Measurements from ENCODE around the gene NOTUM.
"Not testable (repeated sequence)": the region's sequence is repeated elsewhere in the genome, so short reads cannot be mapped to it uniquely, and the experiment has no call there.

NOTUM gene

DNA sequence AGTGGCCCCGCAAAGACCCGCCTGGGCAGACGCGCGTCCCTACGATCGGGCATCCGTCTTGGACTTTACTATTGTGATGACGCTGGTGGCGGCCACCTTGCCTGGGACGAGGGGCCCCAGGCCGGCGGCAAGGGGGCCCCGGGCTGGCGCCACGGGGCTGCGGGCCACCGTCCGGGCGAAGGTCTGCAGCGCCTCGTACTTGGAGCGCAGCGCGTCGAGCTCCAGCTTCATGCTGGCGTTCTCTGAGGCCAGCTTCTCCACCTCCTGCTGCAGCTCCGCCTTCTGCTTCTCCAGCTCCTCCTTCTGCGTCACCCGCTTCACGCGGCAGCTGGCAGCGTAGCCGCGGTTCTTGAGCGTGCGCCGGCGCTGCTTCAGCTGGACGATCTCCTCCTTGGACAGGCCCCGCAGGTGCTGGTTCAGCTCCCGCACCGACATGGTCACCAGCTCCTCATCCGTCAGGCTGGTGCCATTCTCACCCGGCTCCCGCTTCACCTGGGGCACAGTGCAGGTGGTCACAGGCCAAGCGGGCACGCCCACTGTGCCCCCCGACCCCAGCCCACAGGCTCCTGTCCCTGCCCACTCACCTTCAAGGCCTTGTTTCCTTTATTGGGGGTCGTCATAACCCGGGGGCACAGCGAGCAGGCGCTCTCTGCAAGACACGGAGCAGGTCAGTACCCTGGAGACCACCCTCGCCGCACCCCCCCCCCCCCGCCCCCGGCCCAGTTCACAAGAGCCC lies 38.3 kb downstream of the NOTUM start:
- no peak for DNase-seq

DNA sequence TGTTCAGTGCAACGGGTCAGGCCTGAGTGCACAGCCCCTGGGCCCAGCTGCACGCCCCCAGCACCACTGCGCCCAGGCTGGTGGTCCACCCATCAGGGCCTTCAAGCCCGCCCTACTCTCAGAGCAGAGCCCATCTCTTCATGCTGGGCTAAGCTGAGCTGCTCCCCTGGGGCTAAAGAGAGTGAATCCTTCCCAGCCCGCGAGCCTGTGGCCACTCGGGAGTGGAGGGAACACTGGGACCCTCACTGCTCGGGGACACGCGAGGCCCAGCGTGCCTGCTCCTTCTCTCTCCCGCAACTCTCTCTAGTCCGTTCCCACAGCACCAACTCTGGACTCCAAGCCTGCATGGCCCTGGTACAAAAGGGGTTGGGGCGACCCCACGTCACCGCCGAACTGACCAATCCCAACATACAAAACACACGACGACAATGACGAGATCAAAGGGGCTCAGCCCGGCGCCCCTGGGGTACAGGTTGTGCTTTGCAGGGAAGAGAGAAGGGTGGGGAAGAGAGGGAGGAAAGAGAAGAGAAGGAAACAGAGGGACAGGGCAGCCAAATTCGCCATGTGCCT lies 38.9 kb downstream of the NOTUM start:
- DNase-seq, result no peak

DNA sequence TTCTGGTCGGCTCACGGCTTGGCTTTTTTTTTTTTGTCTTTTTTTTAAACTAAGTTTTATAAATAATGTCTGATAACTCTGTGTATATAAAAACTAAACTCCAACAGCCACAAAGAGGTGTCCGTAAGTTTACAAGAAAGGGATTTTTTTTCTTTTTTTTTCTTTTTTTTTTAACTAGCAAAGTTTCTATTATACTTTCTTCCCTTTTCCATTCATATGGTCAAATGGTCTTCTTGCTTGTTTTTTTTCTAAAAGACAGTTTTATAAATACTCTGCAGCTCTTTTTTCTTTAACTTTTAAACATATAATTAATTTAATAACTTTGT lies 39.5 kb downstream of the NOTUM start:
- no peak for DNase-seq

DNA sequence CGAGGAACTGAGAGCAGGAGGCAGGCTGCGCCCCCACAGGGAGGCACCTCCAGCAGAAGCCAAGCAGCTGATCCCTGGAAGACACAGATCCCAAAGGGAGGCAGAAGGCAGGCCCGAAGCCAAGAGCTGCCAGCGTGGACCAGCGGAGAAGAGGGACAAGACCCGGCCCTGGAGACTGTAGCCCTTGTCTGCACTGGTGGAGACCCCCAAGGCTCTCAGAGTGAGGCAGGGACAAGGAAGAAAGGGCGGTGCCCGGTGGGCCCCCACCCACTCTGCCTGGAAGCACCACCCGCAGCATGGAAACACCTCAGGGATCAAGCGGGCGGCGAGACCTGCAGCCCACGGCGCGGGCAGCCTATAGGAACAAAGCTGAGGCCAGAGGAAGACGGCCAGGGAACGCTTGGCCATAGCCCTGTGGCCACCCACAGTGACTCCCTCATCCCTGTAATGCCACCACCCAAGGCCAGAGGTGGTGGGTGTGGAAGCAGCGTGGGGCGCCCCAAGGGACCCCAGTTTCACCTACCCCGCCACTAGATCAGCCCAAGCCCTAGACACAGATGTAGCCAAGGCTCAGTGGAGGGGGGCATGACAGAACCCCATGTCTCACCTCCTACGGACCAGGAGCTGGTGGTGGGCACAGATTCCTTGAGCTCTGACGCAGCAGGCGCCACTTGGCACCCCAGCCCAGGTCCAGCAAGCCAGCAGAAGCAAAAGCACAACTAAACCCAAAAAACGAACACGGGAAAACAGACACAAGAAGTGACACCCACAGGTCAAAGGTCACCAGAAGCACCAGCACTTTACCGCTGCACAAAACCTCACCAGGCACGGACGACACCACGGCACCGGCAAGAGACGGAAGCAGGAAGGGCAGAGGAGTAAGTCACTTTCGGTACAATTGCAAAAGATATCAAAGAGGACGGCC lies 40.1 kb downstream of the NOTUM start:
- DNase-seq, result no peak

DNA sequence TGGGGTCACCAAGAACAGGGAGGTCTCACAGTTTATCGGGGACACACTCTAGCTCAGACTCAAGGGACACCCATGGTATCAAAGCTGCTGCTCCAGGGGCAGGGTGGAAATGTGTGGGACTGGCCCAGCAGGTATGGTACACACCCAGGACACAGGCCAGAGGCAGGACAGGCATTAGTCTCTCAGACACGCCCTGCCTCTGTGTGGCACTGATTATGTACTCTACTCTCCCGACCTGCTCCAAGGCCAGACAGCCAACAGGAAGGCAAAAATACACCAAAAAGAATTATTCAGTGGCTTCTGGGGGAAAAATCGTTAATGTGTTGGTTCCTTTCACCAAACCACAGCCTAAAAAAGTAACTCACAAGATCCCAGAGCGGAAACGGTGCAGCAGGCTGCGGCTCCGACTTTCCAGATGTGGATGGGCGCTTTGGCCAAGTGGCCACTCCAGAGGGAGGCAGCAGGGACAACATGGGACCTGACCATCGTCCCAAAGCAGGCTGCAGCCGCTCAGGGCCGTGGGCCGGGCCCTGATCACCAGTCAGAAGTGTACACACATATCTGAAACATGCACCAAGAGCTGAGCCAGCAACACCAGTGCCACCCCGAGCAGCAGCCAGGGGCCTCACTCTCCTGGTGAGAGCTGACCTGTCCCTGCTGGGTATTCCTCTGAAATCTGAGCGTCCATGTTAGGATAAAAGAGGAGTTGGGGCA lies 42.0 kb downstream of the NOTUM start:
- DNase-seq, result no peak

DNA sequence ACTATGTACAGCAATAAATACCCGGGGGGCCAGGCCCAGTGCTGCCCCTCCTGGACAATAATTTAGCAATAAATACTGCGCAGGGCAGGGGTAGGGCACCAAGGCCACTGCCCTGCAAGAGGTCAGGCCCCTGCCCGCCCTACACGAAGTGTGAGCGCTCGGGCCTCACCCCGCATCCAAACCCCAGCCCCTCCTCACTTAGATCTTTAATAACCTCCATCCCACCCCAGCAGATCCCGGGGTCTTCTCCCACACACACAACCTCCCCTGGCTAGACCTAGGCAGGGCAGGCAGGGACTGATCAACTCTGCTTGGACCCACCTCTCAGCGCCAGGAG lies 42.7 kb downstream of the NOTUM start:
- not testable (repeated sequence) for DNase-seq

DNA sequence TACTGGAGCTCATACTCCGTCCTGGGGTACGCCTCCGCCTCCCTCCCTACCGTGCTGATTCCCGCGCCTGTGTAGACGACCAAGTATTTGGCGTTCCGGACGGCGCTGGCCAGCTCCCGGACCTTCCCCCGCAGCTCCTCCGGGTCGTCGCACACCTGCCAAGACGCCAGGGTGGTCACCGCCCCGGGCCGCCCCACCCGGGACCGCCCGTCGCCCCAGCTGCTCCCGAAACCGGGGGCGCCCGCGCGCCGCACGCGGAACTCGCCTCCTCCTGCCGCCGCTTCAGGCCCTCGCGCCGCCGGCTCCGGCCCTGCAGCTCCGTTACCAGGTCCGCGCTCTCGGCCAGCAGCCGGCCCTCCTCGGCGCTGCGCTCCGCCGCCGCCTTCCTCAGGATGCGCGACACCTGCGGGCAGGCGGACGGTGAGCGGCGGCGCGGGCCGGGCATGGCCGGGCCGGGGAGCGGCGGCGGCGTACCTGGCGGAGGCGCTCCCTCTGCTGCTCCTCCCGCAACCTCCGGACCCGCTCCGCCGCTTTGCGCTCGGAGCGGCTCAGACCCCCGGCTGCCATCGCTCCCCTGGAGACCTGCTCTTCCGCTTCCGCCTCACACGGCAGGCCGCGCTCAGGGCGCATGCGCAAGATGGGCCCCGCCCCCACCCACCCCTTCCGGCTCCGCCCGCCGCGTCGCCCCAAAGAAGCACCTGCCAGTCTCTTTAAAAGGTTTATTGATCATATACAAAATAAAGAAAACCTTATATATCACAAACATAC lies 43.2 kb downstream of the NOTUM start, which contains the start of gene SIRT7:
Gene SIRT7, minus strand, starts transcription at position 612 of the 768 bp plus-strand sequence. Its CDS starts 45 bp downstream, at position 567.
- peak in 1 of 2 experiments; percentile 87 for DNase-seq

DNA sequence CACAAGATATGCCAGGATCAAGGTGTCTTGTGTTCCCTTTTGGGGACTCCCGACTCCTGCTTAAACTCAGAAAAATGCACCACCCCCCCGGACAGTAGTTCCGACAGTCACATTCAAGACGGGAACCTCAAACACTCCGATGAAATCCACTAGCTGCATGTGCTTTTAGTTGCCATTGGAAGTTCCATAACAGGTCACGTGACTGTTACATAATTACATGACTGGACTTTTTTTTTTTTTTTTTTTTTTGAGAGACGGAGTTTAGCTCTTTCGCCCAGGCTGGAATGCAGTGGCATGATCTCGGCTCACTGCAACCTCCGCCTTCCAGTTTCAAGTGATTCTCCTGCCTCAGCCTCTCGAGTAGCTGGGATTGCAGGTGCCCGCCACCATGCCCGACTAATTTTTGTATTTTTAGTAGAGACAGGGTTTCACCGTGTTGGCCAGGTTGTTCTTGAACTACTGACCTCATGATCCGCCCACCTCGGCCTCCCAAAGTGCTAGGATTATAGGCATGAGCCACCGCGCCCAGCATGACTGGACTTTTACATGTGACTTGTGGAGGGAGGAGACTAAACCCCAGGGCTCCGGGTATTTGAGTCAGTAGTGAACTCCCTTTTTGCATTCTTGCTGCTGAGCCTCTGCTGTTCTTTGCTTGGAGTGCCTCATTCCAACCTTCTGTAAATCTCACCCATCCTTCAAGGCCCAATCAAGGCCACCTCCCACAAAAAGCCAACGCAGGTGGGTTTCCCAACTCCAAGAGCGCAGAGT lies 44.6 kb downstream of the NOTUM start:
- no peak for DNase-seq

DNA sequence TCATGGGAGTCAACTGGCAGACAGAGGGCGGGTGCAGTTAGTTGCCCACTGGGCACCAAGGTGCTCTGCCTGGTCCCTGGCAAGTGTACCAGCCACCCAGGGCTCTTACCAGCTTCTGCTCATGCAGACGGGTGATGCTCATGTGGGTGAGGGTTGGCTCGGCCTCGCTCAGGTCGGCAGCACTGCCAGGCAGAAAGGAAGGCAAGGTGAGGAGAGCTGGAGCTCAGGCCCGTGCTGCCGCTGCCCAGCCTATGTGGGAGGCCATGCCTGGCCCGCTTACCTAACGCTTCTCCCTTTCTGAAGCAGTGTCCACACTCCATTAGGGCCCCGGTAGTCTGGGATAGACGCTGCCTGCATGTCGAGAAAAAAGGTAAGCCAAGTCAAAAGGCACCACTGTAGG lies 45.7 kb downstream of the NOTUM start:
- DNase-seq, result no peak

DNA sequence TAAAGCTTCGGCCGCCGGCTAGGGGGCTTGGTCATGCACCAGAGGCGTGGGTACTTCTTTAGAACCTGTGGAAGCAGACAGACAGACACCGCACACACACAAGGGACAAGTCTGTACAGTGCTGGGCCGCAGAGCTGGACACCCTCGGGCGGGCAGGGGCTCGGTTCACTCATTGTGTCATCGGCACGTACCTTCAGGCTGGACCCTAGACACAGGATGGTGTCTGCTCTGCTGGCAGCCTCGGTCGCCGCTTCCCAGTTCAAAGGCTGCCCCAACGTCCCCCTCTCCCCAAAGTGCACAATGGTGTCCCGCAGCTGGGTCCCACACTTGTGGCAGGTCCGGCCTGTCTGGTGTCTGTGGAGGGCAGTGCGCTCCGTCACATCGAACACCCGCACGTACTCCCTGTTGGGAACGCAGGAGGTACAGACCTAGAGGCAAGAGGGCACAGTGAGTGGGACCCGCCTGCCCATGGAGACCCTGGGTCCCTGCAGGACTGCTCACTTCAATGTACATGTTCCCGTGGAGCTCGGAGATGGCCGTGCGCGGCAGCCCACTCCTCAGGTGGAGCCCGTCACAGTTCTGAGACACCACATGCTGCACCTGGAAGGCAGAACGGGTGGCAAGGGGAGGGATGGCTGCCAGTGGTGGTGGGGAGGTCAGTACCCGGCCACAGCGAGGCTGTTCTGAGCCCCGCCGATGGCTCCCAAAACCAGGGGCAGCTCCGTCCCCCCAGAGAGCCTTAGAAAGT lies 46.7 kb downstream of the NOTUM start:
- DNase-seq, result no peak

DNA sequence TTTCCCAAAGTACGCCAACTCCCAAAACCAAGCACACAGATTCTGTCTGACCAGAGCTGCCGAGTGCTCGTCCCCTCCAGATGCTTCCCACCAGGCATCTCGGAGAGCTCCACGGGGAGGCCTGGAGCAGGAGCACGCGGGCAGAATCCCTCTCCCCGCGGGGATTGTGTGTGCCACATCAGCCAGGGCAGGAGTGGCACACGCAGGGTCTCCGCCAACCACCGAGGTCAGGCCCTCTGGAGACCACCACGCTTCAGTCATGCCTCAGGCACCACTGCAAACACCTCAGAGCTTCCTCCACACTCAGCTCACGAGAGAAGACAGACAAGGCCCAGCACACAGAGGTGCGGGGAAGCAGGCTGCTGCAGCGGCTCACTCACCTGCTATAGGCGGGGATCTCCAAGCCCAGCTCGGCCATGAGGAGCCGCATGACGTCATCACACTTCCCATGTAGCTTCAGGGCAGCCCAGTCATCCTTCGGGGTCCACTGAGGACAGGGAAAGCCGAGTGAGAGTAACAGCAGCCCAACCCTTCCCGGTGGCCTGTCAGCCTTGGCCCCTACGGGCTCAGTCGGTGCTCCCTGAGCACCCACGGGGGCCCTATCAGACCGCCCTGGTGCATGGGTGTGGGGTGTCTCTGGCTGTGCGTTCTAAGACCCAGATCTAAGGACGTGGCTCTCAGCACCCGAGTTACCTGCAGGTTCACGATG lies 47.4 kb downstream of the NOTUM start:
- no peak for DNase-seq

DNA sequence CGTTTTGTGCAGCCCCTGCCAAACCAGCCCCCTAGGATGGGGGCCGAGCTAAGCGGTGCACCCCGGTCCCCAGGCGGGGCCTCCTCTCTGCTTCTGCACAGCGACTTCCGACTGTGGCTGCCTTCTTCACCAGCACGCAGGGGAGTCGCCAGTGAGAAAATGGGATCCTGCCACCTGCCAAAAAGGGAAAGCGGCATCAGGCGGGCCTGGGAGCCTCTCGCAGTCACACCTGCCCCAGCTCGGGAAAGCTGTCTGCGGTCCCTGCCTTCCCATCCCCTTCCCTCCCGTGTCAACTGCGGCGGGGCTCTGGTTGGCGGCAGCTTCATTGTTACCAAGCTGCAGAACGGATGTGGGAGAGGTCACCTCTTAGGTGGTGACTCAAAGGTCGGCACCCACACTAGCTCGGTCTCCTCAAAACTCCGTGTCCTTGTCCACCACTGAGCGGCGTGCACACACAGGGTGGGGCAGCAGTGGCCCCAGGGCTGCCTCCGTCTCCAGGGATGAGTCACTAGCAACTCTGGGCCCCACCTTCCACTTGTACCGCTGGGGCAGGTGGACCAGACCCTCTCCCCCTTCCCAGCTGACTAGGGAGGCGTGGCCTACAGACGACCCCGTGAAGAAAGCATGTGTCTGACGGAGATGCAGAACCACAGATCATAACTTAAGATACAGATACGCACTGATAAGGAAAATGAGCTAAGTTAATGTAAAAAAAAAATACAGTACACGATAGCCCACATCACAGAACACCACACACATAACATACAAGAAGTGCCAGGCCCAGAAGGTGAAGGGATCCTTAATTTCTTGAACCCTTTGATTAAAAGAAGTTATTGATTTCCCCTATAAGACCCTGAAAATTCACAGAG lies 48.3 kb downstream of the NOTUM start:
- DNase-seq, result no peak

DNA sequence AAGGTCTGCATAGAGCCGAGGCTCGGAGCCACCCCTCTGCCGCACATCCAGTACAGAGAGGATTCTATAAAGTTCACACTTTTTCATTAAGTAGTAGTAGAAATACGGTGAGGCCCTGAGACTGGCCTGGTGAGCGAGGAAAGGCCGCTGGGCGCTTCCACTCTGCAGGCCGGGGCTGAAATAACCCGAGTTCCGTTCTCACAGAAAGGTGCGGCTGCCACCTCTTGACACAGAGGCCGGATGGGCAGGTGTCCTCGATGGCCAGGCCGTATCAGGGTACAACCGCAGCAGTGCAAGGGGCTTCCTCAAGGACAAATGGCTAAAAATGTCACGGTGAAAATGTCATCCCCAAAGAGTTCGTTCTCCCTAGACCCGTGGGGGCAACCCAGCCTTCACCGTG lies 49.0 kb downstream of the NOTUM start:
- no peak for DNase-seq

DNA sequence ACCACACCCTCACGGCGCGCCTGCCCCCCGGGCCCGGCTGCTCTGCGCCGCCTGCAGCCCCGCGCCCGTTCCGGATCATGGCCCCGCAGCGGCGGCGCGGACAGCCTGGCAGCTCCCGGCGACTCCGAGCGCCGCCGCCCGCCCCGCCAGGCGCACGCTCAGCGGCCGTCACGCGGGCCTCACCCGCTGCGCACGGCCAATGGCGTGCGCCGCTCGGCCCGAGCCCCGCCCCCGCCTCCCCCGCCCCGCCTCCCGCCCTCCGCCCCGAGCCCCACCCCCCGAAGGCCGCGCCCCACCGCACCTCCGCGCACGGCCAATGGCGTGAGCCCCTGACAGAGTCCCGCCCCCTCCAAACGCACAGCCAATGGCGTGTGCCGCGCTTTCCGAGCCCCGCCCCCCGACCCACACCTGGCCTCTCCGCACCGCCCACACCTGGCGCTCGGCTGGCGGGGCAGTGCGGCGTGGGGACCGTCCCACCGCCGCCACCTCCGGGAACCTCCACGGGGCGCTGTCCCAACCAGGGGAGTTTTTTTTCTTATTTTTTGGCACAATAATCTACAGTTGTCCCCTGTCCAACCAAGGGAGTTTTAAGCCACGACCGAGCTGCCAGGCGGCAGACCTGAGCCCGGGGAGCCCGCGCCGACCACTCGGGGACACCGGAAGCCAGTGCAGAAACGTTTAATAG lies 49.6 kb downstream of the NOTUM start, which contains the start of gene PCYT2:
Gene PCYT2, minus strand, starts transcription at position 123 of the 685 bp plus-strand sequence. Its CDS starts 44 bp downstream, at position 79.
- peak; percentile 78 to 98 for DNase-seq

DNA sequence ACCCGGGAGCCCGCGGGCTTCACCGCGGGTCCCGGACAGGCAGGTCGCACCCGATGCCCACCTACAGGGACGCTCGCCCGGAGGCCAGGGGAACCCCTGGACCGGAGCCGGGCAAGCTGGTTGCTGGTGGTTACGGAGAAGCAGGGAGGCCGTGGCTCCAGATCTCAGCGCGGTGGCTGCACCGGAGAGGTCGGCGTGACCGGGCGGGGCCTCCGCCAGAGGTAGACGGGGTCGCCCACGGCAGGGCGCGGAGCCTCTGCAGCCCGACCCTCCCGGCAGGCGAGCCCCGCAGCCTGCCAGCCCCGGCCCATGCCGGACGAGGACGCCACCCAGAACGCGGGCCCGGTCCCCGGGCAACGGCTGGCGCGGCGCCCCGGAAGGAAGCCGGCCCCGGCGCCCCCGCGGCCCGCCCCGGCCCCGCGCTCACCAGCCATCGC lies 50.1 kb downstream of the NOTUM start:
- peak in 1 of 2 experiments; percentile 47 for DNase-seq

DNA sequence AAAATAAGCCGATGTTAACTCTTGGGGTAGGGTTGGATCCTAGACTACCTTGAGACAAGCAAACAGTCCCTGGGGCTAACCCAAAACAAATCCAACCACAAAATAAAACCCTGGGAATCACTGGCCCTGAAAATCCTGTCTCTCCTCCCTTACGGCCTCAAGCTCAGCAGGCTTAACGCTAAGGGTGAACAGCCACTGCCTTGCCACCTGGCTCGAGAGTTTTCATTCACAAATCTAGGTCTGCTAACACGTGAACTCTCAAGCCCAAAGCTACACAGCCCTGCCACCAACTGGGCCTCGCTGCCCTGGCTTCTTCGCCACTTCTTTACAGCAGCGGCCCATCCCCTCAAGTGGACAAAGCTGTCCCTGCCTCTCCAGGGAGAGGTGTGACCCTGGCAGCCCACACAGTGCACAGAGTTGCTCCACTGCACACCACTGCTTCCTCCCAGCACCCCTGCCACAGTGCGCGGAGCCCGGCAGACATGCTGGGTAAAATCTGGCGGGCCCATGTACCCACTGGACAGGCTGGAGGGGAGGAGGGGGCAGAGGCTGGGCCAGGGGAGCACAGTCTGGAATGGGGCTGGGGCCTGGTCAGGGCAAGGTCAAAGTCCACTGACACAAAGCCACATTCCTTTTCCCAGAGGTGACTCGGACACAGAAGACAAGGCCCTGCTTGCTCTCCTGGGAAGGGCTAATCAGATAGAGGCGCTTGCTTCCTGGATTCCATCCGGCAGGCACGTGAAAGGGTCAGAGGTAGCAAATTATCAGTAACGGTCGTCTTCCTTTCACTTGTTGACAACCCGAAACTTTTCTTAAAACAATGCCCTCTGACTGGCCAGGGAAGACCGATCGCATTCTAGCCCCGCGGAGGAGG lies 50.8 kb downstream of the NOTUM start:
- DNase-seq, result peak in 1 of 2 experiments; percentile 35

DNA sequence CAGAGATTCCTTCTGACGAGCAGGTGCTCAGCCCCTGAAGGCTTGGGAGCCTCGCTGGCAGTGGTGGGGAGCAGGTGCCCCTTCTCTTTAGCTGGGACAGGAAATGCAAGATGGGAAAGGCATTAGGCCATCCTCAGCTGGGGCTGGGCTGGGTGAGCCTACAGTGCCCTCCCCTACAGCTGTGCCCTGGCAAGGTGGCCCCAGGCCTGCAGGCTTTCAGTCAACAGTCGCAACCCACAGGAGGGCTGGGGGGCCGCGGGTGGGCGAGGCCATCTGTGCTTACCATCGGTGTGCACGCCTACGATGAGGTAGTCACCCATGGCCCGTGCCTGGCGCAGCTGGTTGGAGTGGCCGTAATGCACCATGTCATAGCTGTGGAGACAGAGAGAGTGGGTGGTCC lies 51.8 kb downstream of the NOTUM start:
- no peak for DNase-seq

All from NCI-H526 (cell line).